GOT3 (cell line): ENCODE measurements around the gene IRF2BP1.
"Not testable (repeated sequence)": the region's sequence is repeated elsewhere in the genome, so short reads cannot be mapped to it uniquely, and the experiment has no call there.

Experiments used
- DNase-seq: peaks from one replicate; lab custom pipeline; 2025; ENCODE audit warnings: mixed read lengths; lab: John Stamatoyannopoulos, UW

IRF2BP1 gene

GRCh38 chr19:45902651-45903625 lies 17.0 kb upstream of the IRF2BP1 start:
- peak; percentile 97 for DNase-seq

DNA sequence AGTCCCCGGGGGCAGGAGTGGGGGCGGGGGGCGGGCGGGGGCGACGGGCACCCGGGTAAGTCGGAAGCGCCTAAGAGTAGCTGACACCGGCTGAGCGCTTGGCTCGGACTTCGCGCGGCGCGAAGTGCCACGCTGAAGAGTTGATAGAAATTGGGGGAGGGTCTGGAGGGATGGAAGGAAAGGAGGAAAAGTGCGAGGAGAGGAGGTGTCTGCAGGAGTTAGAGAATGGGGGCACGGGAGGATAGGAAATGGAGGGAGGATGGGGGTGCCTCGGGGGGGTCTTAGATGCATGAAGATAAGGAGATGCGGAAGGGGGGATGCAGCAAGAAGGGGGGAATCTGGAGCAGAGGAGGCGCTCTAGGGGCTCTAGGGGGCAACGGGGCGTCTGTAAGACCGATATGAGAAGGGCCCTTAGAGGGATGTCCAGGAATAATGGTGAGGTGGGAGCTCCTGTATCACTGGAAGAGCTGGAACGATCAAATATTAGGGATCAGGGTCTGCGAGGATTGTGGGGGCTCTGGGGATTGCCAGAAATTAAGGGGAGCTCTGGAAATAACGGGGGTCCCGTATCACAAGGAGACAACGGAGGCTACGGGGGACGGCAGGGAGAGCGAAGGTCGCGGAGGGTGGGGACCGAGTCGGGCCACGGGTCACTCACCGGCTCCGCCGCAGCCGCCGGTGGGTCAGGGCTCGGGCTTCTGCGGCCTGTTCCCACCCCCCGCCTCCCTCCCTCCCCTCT lies 16.1 kb upstream of the IRF2BP1 start, which contains the start of gene MYPOP:
TSS of gene MYPOP (minus strand) at position 702 of the 739 bp plus-strand sequence. CDS start 840 bp downstream, outside the sequence.
- DNase-seq = no peak

DNA sequence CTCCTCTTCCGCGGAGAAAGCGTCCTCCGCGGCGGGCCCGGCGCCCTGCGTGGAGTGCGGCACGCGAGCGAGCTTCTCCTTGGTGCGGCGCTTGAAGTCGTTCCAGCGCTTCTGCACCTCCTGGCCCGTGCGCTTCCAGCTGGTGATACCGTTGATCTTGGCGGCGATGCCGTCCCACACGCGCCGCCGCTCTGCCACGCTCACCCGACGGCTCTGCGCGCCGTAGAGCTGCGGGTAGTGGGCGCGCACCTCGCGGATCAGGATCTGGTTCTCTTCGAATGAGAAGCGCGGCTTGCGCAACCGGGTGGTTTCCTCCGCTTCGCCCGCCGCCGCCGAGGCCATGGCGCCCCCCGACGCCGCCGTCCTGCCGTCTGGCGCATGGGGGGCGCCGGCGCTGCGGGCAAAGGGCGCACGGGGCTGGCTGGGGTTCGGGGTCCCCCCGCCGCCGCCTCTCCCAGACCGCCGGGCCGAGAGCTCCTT lies 15.5 kb upstream of the IRF2BP1 start:
- no peak for DNase-seq

- no peak for DNase-seq
These were observed 14.9 kb upstream of the IRF2BP1 start for GRCh38 chr19:45900738-45901431.

DNA sequence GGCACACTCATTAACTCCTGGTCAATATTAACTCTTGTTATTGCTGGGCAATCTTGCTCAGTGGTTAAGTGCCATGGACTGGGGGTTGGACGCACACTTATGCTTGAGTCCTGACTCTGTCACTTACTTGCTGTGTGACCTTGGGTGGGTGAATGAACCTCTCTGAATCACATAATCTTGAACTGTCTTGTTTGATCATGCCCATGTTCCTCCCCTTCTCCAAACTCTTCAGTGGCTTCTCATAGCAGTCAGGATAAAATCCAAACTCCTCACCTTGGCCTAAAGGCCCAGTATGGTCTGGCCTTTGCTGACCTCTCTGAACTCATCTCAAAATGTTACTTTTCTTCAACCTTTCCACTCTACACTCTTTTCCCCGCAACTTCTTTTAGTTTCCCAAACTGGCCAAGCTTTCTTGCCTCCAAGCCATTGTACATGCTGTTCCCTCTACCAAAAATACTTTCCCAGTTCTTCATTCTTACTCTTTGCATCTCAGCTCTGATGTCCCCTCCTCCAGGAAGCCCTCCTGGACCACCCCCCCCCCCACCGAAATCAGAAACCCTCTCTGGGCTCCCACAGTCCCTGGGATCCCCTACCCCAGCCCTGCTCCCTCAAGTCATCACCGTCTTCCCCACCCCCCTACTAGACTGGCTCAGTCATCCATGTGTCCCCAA lies 14.1 kb upstream of the IRF2BP1 start:
- DNase-seq = no peak

DNA sequence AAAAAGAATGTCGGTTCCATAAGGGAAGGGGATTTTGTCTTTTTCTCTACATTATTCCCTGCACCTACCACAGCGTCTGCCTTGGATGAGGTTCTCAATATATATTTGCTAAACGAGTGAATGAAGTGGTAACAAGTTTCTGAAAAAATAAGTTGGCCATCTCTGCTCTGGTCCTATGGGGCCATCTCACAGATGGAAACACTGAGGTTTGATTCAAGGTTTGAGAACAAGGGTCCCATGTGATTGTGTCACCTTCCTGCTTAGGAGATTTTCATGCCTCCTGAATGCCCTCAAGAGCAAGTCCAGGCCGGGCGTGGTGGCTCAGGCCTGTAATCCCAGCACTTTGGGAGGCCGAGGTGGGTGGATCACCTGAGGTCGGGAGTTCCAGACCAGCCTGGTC lies 13.3 kb upstream of the IRF2BP1 start:
- no peak for DNase-seq

DNA sequence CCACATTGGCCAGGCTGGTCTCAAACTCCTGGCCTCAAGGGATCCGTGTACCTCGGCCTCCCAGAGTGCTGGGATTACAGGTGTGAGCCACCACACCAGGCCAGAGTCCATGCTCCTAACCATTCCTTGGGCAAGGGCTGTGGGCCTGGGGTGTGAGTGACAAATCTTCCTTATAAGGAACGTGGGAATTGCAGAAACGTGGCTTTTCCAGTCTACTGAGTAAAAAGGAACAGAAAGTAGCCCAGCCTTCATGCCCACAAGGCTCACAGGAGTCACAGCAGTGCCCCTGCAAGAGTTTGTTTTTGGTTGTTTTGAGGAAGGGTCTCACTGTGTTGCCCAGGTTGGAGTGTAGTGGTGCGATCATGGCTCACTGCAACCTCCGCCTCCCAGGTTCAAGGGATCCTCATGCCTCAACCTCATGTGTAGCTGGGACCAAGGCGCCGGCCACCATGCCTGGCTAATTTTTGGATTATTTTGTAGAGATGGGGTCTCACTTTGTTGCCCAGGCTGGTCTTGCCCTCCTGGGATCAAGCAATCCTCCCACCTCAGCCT lies 11.4 kb upstream of the IRF2BP1 start:
- no peak for DNase-seq

DNA sequence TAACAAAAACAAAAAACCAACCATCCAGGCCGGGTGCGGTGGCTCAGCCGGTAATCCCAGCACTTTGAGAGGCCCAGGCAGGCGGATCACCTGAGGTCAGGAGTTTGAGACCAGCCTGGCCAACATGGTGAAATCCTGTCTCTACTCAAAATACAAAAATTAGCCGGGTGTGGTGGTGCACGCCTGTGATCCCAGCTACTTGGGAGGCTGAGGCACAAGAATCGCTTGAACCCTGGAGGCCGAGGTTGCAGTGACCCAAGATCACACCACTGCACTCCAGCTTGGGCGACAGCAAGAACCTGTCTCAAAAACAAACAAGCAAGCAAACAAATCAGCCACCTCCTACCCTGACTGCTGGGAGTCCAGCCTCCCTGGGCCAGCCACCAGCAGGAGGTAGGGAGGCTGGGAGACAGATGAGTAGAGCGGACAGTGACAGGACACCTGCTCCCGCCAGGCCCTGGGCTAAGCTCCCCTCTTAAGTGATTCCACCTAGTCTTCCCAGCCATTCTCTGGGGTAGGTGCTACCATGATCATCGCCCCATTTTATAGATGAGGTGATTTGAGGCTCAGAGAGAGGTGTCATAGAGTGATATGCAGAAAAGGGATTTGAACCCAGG lies 10.2 kb upstream of the IRF2BP1 start:
- not testable (repeated sequence) for DNase-seq

DNA sequence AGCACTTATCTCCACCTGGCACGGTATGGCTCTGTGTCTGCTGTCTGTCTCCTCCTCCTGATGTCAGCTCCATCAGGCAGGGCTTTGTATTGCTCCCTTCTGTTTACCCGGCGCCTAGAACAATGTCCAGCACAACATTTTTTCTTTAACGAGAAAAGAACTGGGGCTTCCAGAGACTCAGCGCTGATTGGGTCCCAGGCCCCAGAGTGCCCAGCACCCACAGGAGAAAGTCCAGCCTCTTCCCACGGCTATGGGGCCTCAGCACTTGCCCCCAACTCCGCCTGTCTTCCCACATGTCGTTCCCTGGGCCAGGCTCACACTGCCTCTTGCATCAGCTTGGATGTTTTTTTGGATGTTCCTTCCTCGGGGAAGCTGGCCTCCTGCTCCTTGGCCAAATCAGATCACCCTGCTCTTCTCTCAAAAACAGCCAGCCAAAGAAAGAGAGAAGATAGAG lies 9.6 kb upstream of the IRF2BP1 start:
- no peak for DNase-seq

GRCh38 chr19:45890877-45891276 lies 4.9 kb upstream of the IRF2BP1 start:
- DNase-seq = no peak

DNA sequence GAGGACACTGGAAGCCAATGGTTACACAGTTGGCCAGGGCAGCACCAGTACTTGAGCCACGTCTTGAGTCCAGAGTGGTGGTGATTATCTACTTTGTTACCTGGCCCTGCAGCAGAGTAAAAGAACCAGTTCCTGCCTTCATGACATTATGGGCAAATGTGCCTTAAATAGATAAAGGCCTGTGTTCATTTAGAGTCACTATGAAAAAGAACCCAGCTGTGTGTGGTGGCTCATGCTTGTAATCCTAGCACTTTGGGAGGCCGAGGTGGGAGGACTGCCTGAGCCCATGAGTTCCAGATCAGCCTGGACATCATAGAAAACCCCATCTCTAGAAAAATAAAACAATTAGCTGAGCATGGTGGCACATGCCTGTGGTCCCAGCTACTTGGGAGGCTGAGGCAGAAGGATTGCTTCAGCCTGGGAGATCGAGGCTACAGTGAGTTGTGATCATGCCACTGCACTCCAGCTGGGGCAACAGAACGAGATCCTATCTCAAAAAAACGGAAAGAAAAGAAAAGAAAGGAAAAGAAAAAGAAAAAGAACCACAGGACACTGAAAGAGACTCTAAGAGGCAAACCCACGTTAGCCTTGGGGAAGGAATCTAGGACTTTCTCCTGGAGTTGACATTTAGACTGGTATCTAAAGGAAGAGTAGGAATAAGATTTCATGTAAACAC lies 3.4 kb upstream of the IRF2BP1 start:
- no peak for DNase-seq

- no peak for DNase-seq
These were observed 1.3 kb upstream of the IRF2BP1 start for GRCh38 chr19:45887200-45887710.

DNA sequence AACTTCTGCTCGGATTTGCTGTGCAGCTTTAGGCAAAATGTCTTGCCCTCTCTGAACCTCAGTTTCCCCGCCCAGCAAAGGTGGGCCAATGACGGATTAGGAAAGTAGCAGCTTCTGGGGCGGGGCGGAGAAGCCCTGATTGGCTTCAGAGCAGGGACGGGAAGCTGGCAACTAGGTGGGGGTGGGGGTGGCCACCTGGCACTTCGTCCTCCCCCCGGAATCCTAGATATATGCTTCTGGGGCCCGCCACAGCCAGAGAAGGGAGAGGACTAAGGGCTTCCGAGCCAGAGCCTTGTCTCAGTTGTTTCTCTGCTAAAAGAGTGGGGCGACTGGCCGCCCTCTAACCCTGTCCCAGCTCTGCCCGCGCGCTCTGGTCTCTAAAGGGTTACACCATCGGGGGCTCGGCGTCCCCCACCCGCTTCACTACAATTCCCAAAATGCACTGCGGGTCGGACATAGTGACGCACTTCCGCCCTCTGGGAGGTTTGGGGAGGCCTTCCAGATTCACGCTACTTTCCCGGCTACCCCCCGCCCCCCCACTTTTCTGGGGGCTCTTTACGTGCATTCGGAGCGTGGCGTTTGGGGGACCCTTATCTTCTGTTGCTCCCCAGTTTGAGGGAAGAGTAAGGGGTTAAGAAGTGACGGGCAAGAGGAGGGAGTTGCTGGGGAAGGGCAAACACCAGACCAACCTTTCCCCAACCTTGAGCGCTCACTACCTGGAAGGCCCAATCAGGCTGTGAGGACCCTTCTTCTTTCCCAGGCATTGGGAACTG lies 672 bp upstream of the IRF2BP1 start:
- peak; percentile 65 for DNase-seq

GRCh38 chr19:45884682-45885555 lies 1.0 kb downstream of the IRF2BP1 start:
- no peak for DNase-seq

DNA sequence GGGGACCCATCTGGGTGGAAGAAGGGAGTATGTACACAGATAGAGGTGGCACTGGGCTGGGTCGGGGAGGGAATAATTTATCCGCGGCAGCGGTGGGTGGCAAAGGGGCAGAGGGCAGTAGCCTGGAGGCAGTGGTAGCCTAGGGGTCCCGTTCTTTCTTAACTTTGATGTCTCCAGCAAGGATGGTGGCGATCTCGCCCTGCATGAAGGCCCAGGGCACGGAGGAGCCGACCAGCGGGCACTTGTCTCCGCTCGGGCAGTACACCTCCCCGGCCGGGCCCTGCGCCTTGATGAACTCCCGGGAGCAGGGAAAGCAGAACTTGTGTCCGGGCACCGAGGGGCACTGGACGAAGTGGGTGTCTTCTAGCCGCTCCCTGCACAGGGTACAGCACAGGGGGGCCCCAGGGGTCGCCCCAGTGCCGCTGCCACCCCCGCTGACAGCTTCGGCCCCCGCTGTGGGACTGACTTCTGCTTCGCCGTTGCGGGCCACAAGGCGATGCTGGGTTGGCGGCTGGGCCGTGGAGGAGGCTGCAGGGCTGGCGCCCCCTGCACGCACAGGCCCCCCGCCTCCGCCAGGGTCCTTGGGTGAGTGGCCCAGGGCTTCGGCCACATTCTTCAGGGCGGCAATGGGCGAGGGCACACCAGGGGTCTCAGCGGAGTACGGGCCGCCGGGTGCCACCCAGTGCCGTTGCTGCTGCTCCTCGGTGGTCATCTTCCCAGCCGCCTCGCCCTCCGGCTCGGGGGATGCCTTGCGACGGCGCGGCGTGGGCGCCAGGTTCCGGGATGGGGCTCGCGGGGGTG lies 1.9 kb downstream of the IRF2BP1 start:
- no peak for DNase-seq

DNA sequence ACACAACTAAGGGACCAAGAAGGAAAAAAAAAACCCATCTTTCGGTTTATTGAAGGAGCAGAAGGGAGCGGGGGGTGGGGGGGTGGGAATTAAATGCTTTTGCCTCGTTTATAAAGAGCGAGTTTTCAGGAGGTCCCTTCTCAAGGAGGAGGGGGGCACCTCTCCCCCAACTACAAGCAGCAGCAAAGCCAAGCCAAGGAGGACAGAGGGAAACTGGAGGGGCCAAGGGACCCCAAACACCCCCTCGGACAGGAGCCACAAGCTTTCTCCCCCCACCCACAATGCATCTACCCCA lies 2.4 kb downstream of the IRF2BP1 start:
- DNase-seq = no peak
